Hippocampal formation (tissue), 2 donors: Measurements from ENCODE around the gene ITGA1.
"Not testable (repeated sequence)": the region's sequence is repeated elsewhere in the genome, so short reads cannot be mapped to it uniquely, and the experiment has no call there.

Experiments
- DNase-seq, 2 donors: peaks; one replicate each; lab custom pipeline; 2025; lab: John Stamatoyannopoulos, UW

Gene ITGA1

GRCh38 chr5:52956915-52957747 is 169.4 kb downstream of the ITGA1 start:
- DNase-seq, result no peak

DNA sequence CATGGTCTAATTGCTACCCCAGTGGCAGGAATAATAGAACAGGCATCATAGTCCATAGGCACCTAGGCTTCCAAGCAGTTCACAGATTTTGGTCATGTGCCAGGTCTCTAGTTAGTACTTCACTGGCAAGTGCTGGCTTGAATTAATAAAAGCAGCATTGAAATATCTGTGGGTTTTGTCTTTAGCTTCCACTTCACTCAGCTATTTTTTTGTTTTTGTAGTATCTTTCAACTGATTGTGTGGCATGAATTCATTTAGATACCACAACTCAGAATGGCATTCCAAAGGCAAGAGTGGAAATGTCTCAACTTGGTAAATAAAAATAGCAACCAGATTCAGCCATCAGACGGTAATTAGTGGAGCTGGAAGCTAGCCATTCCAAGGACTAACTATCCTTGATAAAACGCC is 173.6 kb downstream of the ITGA1 start:
- no peak for DNase-seq

GRCh38 chr5:52963636-52964035 is 175.9 kb downstream of the ITGA1 start:
- no peak for DNase-seq

- no peak for DNase-seq
Measured at GRCh38 chr5:52964138-52964537, 176.4 kb downstream of the ITGA1 start.

DNA sequence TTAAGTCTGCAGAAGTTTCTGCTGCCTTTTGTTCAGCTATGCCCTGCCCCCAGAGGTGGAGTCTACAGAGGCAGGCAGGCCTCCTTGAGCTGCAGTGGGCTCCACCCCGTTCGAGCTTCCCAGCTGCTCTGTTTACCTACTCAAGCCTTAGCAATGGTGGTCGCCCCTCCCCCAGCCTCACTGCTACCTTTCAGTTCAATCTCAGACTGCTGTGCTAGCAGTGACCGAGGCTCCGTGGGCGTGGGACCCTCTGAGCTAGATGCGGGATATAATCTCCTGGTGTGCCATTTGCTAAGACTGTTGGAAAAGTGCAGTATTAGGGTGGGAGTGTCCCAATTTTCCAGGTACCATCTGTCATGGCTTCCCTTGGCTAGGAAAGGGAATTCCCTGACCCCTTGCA is 188.4 kb downstream of the ITGA1 start:
- not testable (repeated sequence) for DNase-seq

DNA sequence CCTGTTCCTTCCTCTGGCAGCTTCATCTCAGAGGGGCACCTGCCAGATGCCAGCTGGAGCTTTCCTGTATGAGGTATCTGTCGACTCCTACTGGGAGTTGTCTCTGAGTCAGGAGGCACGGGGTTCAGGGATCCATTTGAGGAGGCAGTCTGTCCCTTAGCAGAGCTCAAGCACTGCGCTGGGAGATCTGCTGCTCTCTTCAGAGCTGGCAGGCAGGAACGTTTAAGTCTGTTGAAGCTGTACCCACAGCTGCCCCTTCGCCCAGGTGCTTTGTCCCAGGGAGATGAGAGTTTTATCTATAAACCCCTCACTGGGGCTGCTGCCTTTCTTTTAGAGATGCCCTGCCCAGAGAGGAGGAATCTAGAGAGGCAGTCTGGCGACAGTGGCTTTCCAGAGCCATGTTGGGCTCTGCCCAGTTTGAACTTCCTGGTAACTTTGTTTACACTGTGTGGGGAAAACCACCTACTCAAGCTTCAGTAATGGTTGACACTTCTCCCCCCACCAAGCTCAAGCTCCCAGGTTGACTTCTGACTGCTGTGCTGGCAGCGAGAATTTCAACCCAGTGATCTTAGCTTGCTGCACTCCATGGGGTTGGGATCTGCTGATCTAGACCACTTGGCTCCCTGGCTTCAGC is 189.7 kb downstream of the ITGA1 start:
- no peak for DNase-seq

DNA sequence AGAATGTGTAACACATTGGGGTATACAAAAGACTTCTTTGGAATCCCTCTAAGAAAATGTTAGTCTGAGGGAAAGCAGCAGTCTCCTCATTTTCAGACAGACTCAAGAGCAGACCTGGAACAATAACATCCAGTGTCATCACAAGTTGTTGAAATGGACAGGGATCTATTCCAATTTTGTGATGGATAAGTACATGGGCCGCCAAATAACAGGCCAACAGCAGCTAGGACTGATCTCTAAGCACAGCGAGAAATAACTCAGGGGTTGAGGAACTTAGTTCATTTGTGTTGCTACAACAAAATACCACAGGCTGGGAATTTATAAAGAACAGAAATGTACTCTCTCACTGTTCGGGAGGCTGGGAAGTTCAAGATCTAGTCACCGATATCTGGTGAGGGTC is 193.8 kb downstream of the ITGA1 start:
- DNase-seq, result no peak

DNA sequence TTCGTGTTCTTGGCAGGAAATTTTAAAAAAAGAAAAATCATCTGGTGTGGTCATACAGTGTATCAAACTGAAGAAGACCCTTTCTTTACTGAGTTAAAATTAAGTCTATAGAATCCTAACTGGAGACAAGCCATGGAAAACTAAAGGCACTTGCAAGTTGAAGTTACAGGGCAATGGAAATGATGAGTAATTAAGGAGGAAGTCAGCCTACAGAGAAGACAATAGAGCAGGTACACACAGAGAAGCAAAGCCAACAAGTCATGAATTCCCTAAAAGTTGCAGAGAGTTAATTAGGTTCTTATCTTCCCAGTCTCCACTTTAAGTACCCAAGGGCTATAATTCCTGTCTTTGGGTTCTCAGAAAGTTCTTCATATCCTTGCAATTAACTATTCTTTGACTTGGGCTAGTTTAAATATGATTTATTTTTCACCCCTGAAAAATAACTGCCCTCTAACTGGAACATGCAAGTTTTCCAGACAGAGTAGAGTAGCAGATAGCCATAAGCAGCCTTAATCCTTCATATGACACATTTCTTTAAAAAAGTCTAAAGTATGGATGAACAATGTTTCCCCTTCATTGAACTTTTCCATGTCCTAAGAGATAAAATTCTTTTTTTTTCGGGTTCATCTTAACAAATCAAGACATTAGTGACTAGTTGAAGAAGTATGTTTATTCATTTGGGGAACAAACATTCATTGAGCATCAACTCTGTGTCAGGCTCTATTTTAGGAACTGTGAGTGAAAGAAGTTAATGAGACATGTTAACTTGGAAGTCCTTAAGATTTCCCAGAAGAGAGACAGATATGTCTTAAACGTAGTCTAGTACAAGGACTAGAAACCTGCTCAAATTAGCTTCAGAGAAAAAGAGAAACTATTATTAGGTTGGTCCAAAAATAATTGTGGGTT is 196.3 kb downstream of the ITGA1 start:
- DNase-seq, result no peak

DNA sequence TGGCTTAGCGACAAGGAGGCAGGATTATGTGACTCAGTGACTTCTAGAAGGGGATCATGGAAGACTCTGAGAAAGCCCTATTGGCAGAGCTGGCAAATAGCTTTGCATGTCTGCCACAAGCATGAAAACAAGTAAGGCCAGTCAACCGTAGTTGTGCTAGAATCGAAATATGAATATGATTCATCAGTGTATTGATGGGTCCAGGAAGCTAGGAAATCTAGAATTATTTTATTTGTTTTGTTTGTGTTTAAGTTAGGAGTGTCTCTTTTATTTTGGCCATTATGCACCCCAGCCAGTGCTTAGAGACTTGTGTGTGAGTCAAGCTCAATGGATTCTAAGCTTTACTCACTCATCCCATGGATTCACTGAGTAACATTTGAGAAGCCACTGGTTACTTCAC is 197.6 kb downstream of the ITGA1 start:
- DNase-seq, result no peak

DNA sequence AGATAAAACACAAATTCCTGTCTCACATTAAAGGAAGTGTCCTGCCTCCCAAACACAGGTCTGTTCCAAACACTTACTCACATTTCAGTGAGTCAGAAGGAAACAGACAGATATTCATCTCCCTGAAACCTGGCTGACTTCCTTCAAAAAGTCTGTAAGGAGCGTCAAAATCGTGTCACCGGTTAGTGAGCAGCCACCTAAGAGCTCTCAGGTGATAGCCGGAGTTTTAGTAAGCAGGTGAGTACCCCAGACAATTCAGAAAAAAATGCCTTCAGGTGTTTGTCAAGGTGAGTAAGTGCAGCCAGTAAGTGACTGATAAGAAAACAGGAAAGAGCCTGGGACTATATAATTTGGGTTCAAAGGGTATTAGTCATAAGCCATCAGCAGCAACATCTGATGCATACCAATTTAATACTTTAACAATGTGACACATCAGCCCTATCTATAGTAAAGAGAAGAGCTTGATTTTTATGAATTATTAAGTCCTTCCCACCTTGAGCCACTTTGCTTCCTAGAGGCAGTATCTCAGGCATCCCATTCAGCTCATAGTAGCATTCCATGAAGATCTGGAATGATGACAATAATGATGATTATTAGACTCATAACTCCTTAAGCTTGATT is 200.1 kb downstream of the ITGA1 start:
- no peak for DNase-seq

GRCh38 chr5:52988335-52989024 is 200.8 kb downstream of the ITGA1 start:
- DNase-seq, result no peak

GRCh38 chr5:52989025-52989780 is 201.5 kb downstream of the ITGA1 start, which contains the start of gene ITGA2:
ITGA2 (plus strand) TSS chr5:52989352; CDS start chr5:52989469, 117 bp downstream.
- peak in 1 of 2 donors; percentile 54 for DNase-seq

DNA sequence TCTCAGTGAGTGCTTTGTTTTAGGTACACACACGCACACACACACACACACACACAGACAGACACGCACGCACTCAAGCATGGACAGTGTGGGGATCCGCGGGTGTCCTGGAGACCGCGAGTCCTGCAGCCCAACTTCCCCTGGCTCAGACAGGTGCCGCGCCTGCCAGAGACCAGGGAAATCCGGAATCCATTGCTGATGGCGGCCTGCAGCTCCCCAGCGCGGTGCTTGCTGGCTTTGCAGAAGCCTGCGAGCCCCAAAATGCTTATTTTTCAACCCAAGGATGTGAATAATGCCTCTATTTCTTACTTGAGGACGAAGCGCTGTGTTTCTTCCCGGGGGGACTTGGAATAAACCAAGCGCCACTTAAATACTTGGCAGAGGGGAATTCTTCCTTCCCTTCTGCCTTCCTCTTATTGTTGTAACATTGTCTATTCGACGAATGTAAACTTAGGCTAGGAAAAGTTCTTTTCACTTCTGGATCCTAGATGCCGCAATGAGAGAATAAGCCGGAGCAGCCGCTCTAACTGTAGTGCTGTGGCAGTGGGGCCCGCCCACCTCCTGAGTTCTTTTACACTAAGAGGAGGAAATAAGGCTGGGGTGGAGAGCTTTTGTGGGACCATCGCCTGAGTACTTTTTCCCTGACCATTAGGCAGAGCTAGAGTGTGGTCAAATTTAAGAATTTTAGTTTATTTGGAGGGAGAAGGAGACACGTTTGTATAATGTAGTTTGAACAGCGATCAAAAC is 202.2 kb downstream of the ITGA1 start:
- peak; percentile 63 to 75 for DNase-seq

DNA sequence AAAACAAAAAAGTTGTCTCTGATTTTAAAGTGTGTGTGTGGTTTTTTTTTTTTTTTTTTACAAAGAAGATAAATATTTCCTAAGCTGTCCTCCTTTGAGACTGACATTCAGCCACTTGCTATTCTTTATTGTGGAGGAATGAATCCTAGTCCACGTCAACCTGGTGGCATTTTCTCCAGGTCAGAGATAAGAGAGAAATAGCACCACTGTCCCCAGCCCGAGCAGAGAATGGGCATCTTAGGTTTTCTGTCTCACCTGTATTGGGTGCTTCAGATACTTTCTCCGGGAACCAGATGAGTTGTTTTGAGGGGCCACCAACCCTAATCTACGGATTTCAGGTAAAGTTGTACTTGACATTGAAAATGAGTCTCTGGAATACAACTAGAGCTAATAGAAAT is 202.8 kb downstream of the ITGA1 start:
- no peak for DNase-seq

GRCh38 chr5:52993367-52993766 is 205.7 kb downstream of the ITGA1 start:
- DNase-seq, result no peak

DNA sequence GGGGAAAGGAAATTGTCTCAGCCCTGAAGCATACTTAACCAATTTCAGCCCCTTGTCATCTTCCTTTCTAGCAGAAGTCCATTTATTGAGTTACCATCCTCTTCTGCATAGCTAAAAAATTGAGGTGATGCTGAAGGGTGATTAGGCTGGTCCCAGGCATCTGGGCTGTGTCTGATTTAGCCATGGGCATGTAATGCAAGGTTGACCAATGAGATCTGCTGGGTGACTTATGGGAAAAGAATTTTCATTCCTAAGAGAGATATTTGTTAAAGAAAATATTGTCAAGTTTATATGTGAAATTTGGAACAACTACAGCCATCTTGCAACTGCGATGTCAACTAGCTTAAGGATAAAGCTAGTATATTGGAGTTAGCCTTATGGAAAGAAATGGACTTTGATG is 206.6 kb downstream of the ITGA1 start:
- DNase-seq, result no peak

GRCh38 chr5:52995095-52995494 is 207.4 kb downstream of the ITGA1 start:
- DNase-seq, result no peak

- DNase-seq, result no peak
Measured at GRCh38 chr5:52995914-52996313, 208.2 kb downstream of the ITGA1 start.

GRCh38 chr5:52996979-52997378 is 209.3 kb downstream of the ITGA1 start:
- no peak for DNase-seq

- peak; percentile 77 to 92 for DNase-seq
Measured at GRCh38 chr5:52997424-52997823, 209.7 kb downstream of the ITGA1 start.
